Bronchial epithelial cell (primary cell): ENCODE data around the gene RANBP10. TPM values are rescaled to one million over a fixed set of nuclear protein-coding genes. Genes with fewer than 3 reads are reported as not detected.

Experiments used
- DNase-seq: peaks from one replicate; pipeline ENCODE4 v3.0.0-alpha.2; 2010; ENCODE audit warnings: low read depth
- FAIRE-seq: peaks from 2 replicates; lab custom pipeline; 2011; peaks lifted over from hg19 to GRCh38; lab: Jason Lieb, UNC
- H3K27me3 ChIP-seq: 2 replicates; pipeline ENCODE4 v1.5.1; 2011; ENCODE audit warnings: low read length; ENCODE audit not compliant: control insufficient read depth, insufficient read depth
- H3K36me3 ChIP-seq: 2 replicates; pipeline ENCODE4 v1.5.1; 2011; ENCODE audit warnings: low read length; ENCODE audit not compliant: control insufficient read depth, insufficient read depth
- H3K4me3 ChIP-seq: 2 replicates; pipeline ENCODE4 v1.5.1; 2011; ENCODE audit warnings: mild to moderate bottlenecking, low read depth, low read length, control low read depth
- CTCF ChIP-seq: IDR thresholded peaks from 2 replicates; pipeline ENCODE4 v1.5.1; 2011; ENCODE audit warnings: mild to moderate bottlenecking, moderate library complexity, low read length, control low read depth, inconsistent platforms; ENCODE audit not compliant: insufficient read depth, severe bottlenecking
- total RNA-seq: library from RNA; depleted of rRNA; stranded (reverse); fragments of >200 nt; gene quantifications from 2 replicates; pipeline ENCODE4 v1.2.1, GENCODE V29; 2014

The RANBP10 gene
- total RNA-seq, 1 donor from 2014 or later, result 2.6 TPM

GRCh38 chr16:67782567-67783352 is 23.6 kb downstream of the RANBP10 start:
- no peak for TF ChIP-seq CTCF
- Histone ChIP-seq H3K27me3 (no peaks in the 10 kb centered on the region), H3K36me3 (no peaks in the 10 kb centered on the region), H3K4me3 (no peak overlapping the region)
- no peak for DNase-seq
- no peak for FAIRE-seq

- DNase-seq (no peak), FAIRE-seq (no peak)
- Histone ChIP-seq H3K27me3 (no peaks in the 10 kb centered on the region), H3K4me3 (no peak overlapping the region), H3K36me3 (no peaks in the 10 kb centered on the region)
- TF ChIP-seq CTCF, result no peak
Measured at GRCh38 chr16:67781565-67781921, 24.8 kb downstream of the RANBP10 start.

- Histone ChIP-seq H3K27me3 (no peaks in the 10 kb centered on the region), H3K4me3 (no peak overlapping the region), H3K36me3 (no peaks in the 10 kb centered on the region)
- FAIRE-seq (no peak), DNase-seq (no peak)
- no peak for TF ChIP-seq CTCF
Measured at GRCh38 chr16:67780847-67781564, 25.4 kb downstream of the RANBP10 start.

GRCh38 chr16:67779256-67780014 is 26.9 kb downstream of the RANBP10 start:
- FAIRE-seq (no peak), DNase-seq (peak; percentile 84)
- no peak for TF ChIP-seq CTCF
- H3K36me3 ChIP-seq, result no peaks in the 10 kb centered on the region
- H3K27me3 ChIP-seq, result no peaks in the 10 kb centered on the region
- H3K4me3 ChIP-seq, result no peak overlapping the region

- DNase-seq (no peak), FAIRE-seq (no peak)
- H3K4me3 ChIP-seq, result no peak overlapping the region
- no peak for TF ChIP-seq CTCF
- peaks cover 1% of the 10 kb centered on the region for H3K36me3 ChIP-seq
- H3K27me3 ChIP-seq, result no peaks in the 10 kb centered on the region
Measured at GRCh38 chr16:67775273-67775672, 31.1 kb downstream of the RANBP10 start.
